ENCODE measurements around the gene EXD2.

Gene EXD2

GRCh38 chr14:69247676-69248440 lies 56.6 kb downstream of the EXD2 start:
- no peak for DNase-seq (ENCODE audit: low spot score)

- no peak for DNase-seq (ENCODE audit: low spot score)
These were observed 58.3 kb downstream of the EXD2 start for GRCh38 chr14:69249603-69250002.

GRCh38 chr14:69252851-69253250 lies 61.6 kb downstream of the EXD2 start:
- no peak for DNase-seq (ENCODE audit: low spot score)

- DNase-seq (ENCODE audit: low spot score), result no peak
These were observed 67.8 kb downstream of the EXD2 start for GRCh38 chr14:69259168-69259526.

- peak; percentile 11 for DNase-seq (ENCODE audit: low spot score)
These were observed 68.4 kb downstream of the EXD2 start, which contains the start of gene GALNT16 for GRCh38 chr14:69259527-69260189. Gene GALNT16, plus strand, starts transcription at chr14:69260158. Its CDS starts 133 bp downstream, at chr14:69260291.

GRCh38 chr14:69260190-69260860 lies 69.0 kb downstream of the EXD2 start:
- peak; percentile 11 for DNase-seq (ENCODE audit: low spot score)

GRCh38 chr14:69260861-69261564 lies 69.7 kb downstream of the EXD2 start:
- peak; percentile 36 for DNase-seq (ENCODE audit: low spot score)

GRCh38 chr14:69261761-69262331 lies 70.5 kb downstream of the EXD2 start:
- DNase-seq (ENCODE audit: low spot score), result no peak

GRCh38 chr14:69262516-69262915 lies 71.2 kb downstream of the EXD2 start:
- peak; percentile 25 for DNase-seq (ENCODE audit: low spot score)

GRCh38 chr14:69263364-69263763 lies 72.1 kb downstream of the EXD2 start:
- DNase-seq (ENCODE audit: low spot score), result peak; percentile 63

GRCh38 chr14:69263771-69264170 lies 72.5 kb downstream of the EXD2 start:
- peak; percentile 41 for DNase-seq (ENCODE audit: low spot score)

GRCh38 chr14:69266572-69267345 lies 75.5 kb downstream of the EXD2 start:
- peak; percentile 21 for DNase-seq (ENCODE audit: low spot score)

- no peak for DNase-seq (ENCODE audit: low spot score)
These were observed 76.2 kb downstream of the EXD2 start for GRCh38 chr14:69267492-69267891.

- no peak for DNase-seq (ENCODE audit: low spot score)
These were observed 76.9 kb downstream of the EXD2 start for GRCh38 chr14:69268223-69268622.

- DNase-seq (ENCODE audit: low spot score), result no peak
These were observed 77.5 kb downstream of the EXD2 start for GRCh38 chr14:69268763-69269162.

GRCh38 chr14:69269381-69269780 lies 78.1 kb downstream of the EXD2 start:
- no peak for DNase-seq (ENCODE audit: low spot score)

GRCh38 chr14:69270097-69270496 lies 78.8 kb downstream of the EXD2 start:
- DNase-seq (ENCODE audit: low spot score), result no peak

- no peak for DNase-seq (ENCODE audit: low spot score)
These were observed 79.8 kb downstream of the EXD2 start for GRCh38 chr14:69270795-69271708.

GRCh38 chr14:69274321-69274720 lies 83.0 kb downstream of the EXD2 start:
- DNase-seq (ENCODE audit: low spot score), result no peak

- no peak for DNase-seq (ENCODE audit: low spot score)
These were observed 84.0 kb downstream of the EXD2 start for GRCh38 chr14:69275331-69275730.
